CD4-positive, alpha-beta memory T cell (primary cell): ENCODE results near the gene NXNL1. TPM values are rescaled to one million over a fixed set of nuclear protein-coding genes. Genes with fewer than 3 reads are reported as not detected.

ENCODE experiments used
- CTCF ChIA-PET: fragments of 350-600 bp; sonication (Branson Sonifier 250); formaldehyde crosslinking; loops from one replicate; lab custom pipeline; 2021; ENCODE audit warnings: inconsistent platforms; ENCODE audit not compliant: partially characterized antibody; lab: Charles Lee
- POLR2A ChIA-PET: fragments of 350-600 bp; sonication (Branson Sonifier 250); formaldehyde crosslinking; loops from one replicate; lab custom pipeline; 2021; ENCODE audit not compliant: partially characterized antibody; lab: Charles Lee
- DNase-seq, 5 donors: peaks; one replicate each; pipeline versions ENCODE4 v3.0.0 to v3.0.0-alpha.2; 2020 to 2022; ENCODE audit warnings: mixed read lengths in 1 of 5
- H3K27ac ChIP-seq: one replicate; pipeline ENCODE4 v1.7.0; 2013; ENCODE audit warnings: low read depth, low read length
- H3K27me3 ChIP-seq: 2 replicates; pipeline ENCODE4 v1.7.0; 2013; ENCODE audit warnings: mild to moderate bottlenecking, low read length, moderate library complexity; ENCODE audit not compliant: insufficient read depth
- H3K36me3 ChIP-seq: 2 replicates; pipeline ENCODE4 v1.7.0; 2013; ENCODE audit warnings: mild to moderate bottlenecking, low read length, moderate library complexity; ENCODE audit not compliant: insufficient read depth
- H3K4me1 ChIP-seq: 2 replicates; pipeline ENCODE4 v1.7.0; 2013; ENCODE audit warnings: mild to moderate bottlenecking, low read length, moderate library complexity; ENCODE audit not compliant: insufficient read depth
- H3K4me3 ChIP-seq, 2 donors: one replicate each; pipeline ENCODE4 v1.7.0; 2013; ENCODE audit warnings: low read length in 2 of 2, mild to moderate bottlenecking in 1 of 2
- H3K9me3 ChIP-seq, 2 donors: one replicate each; pipeline ENCODE4 v1.7.0; 2013; ENCODE audit warnings: low read length in 2 of 2, control low read depth in 1 of 2; ENCODE audit not compliant: control insufficient read depth in 1 of 2
- H3K27ac Mint-ChIP-seq, 7 donors: one replicate each; pipeline ENCODE4 v1.8.0; 2020 to 2021; ENCODE audit warnings: mixed read lengths in 7 of 7, mild to moderate bottlenecking in 6 of 7, inconsistent platforms in 3 of 7, moderate library complexity in 3 of 7
- H3K27me3 Mint-ChIP-seq, 2 donors: one replicate each; pipeline ENCODE4 v1.8.0; 2020 to 2021; ENCODE audit warnings: mixed read lengths in 2 of 2
- H3K36me3 Mint-ChIP-seq, 2 donors: one replicate each; pipeline ENCODE4 v1.8.0; 2020 to 2021; ENCODE audit warnings: mixed read lengths in 2 of 2, inconsistent platforms in 1 of 2, mild to moderate bottlenecking in 1 of 2
- H3K4me1 Mint-ChIP-seq, 4 donors: one replicate each; pipeline ENCODE4 v1.8.0; 2020 to 2021; ENCODE audit warnings: mixed read lengths in 4 of 4, mild to moderate bottlenecking in 1 of 4
- H3K4me3 Mint-ChIP-seq, 8 donors: one replicate each; pipeline ENCODE4 v1.8.0; 2020 to 2021; ENCODE audit warnings: mixed read lengths in 8 of 8, mild to moderate bottlenecking in 7 of 8, moderate library complexity in 6 of 8, inconsistent platforms in 3 of 8
- H3K9me3 Mint-ChIP-seq, 8 donors: one replicate each; pipeline ENCODE4 v1.8.0; 2020 to 2021; ENCODE audit warnings: mixed read lengths in 8 of 8, mild to moderate bottlenecking in 5 of 8, inconsistent platforms in 3 of 8, moderate library complexity in 1 of 8
- intact Hi-C: fragments of 100-400 bp; cut with micrococcal nuclease; formaldehyde crosslinking; loops from one replicate; pipeline ENCODE4 v1.15.1; 2023
- polyA plus RNA-seq, 2 donors: library from polyadenylated mRNA; unstranded; fragments of 300-500 nt; fragmentation: Illumina TruSeq; gene quantifications; one replicate each; pipeline ENCODE4 v1.2.3, GENCODE V29; 2021
- total RNA-seq, 2 experiments: library from RNA; stranded (reverse); gene quantifications; one replicate each; pipeline ENCODE4 v1.2.3, GENCODE V29; 2021

Gene NXNL1
- total and polyA plus RNA-seq, 4 experiments from 2014 or later: not detected

- H3K4me3 Mint-ChIP-seq: no peak overlapping the region
- CTCF ChIA-PET: interaction anchor here (2.1 kb wide), 1 partner anchor 10 kb away, joined by 6 read pairs; no protein-coding TSS in a partner anchor
- no peak overlapping the region for H3K27ac Mint-ChIP-seq
These were observed 26.0 kb upstream of the NXNL1 start for GRCh38 chr19:17486545-17487240.

GRCh38 chr19:17484520-17485185 lies 23.9 kb upstream of the NXNL1 start:
- H3K27me3 ChIP-seq: no peaks in the 10 kb centered on the region
- H3K4me3 ChIP-seq: no peak overlapping the region
- POLR2A ChIA-PET: no interaction called here
- no peaks in the 10 kb centered on the region for H3K36me3 ChIP-seq
- CTCF ChIA-PET: interaction anchor here (1.2 to 1.8 kb wide), 2 partner anchors 10 to 12 kb away, joined by 4 to 8 read pairs; no protein-coding TSS in a partner anchor
- intact Hi-C loops: no loop called here
- peaks cover 23% of the 10 kb centered on the region for H3K4me1 ChIP-seq
- Mint-ChIP-seq H3K27me3 (no peaks in the 10 kb centered on the region), H3K4me3 (no peak overlapping the region), H3K36me3 (no peaks in the 10 kb centered on the region), H3K27ac (peak overlapping the region in 2 of 7 donors; percentile 47 to 68), H3K4me1 (peaks cover 17 to 28% (median 21%) of the 10 kb centered on the region in 4 donors), H3K9me3 (no peaks in the 10 kb centered on the region)
- no peak overlapping the region for H3K27ac ChIP-seq
- DNase-seq: no peak
- H3K9me3 ChIP-seq: no peaks in the 10 kb centered on the region

More at GRCh38 chr19:17486545-17487240, 26.0 kb upstream of the NXNL1 start:
- no peaks in the 10 kb centered on the region for H3K36me3 ChIP-seq
- POLR2A ChIA-PET: no interaction called here
- intact Hi-C loops: no loop called here
- Mint-ChIP-seq H3K27me3 (no peaks in the 10 kb centered on the region), H3K36me3 (no peaks in the 10 kb centered on the region), H3K4me1 (peaks cover 21 to 43% (median 33%) of the 10 kb centered on the region in 4 donors), H3K9me3 (no peaks in the 10 kb centered on the region)
- no peak for DNase-seq
- H3K27ac ChIP-seq: no peak overlapping the region
- no peaks in the 10 kb centered on the region for H3K27me3 ChIP-seq
- no peaks in the 10 kb centered on the region for H3K9me3 ChIP-seq
- no peak overlapping the region for H3K4me3 ChIP-seq
- H3K4me1 ChIP-seq: peaks cover 41% of the 10 kb centered on the region

- POLR2A ChIA-PET: no interaction called here
These were observed 22.9 kb upstream of the NXNL1 start for GRCh38 chr19:17483605-17484002.

GRCh38 chr19:17482877-17483604 lies 22.3 kb upstream of the NXNL1 start:
- Mint-ChIP-seq H3K9me3 (no peaks in the 10 kb centered on the region), H3K4me1 (peaks cover 4 to 11% (median 6%) of the 10 kb centered on the region in 4 donors), H3K27ac (peak overlapping the region in 2 of 7 donors; percentile 23 to 74), H3K27me3 (no peaks in the 10 kb centered on the region), H3K36me3 (no peaks in the 10 kb centered on the region), H3K4me3 (no peak overlapping the region)
- Histone ChIP-seq H3K4me1 (peaks cover 7% of the 10 kb centered on the region), H3K36me3 (no peaks in the 10 kb centered on the region), H3K27me3 (no peaks in the 10 kb centered on the region), H3K27ac (no peak overlapping the region), H3K4me3 (no peak overlapping the region), H3K9me3 (no peaks in the 10 kb centered on the region)
- DNase-seq: no peak
- intact Hi-C loops: no loop called here
- ChIA-PET CTCF (interaction anchor here (0.5 kb wide), 1 partner anchor 70 kb away, joined by 3 read pairs; no protein-coding TSS in a partner anchor), POLR2A (no interaction called here)

More at GRCh38 chr19:17483605-17484002, 22.9 kb upstream of the NXNL1 start:
- Mint-ChIP-seq H3K27me3 (no peaks in the 10 kb centered on the region), H3K36me3 (no peaks in the 10 kb centered on the region), H3K27ac (peak overlapping the region in 2 of 7 donors; percentile 29 to 57), H3K9me3 (no peaks in the 10 kb centered on the region), H3K4me3 (no peak overlapping the region), H3K4me1 (peaks cover 8 to 17% (median 11%) of the 10 kb centered on the region in 4 donors)
- Histone ChIP-seq H3K36me3 (no peaks in the 10 kb centered on the region), H3K9me3 (no peaks in the 10 kb centered on the region), H3K4me1 (peaks cover 13% of the 10 kb centered on the region), H3K27ac (no peak overlapping the region), H3K4me3 (no peak overlapping the region), H3K27me3 (no peaks in the 10 kb centered on the region)
- intact Hi-C loops: no loop called here
- DNase-seq: no peak
- CTCF ChIA-PET: no interaction called here

- no peaks in the 10 kb centered on the region for H3K27me3 ChIP-seq
- no peak overlapping the region for H3K27ac ChIP-seq
- H3K27ac Mint-ChIP-seq: no peak overlapping the region
- POLR2A ChIA-PET: no interaction called here
- H3K4me1 ChIP-seq: no peaks in the 10 kb centered on the region
- H3K4me3 Mint-ChIP-seq: no peak overlapping the region
- intact Hi-C loops: no loop called here
- no peak overlapping the region for H3K4me3 ChIP-seq
- DNase-seq: no peak
- H3K36me3 ChIP-seq: no peaks in the 10 kb centered on the region
- no peaks in the 10 kb centered on the region for H3K27me3 Mint-ChIP-seq
- H3K36me3 Mint-ChIP-seq: no peaks in the 10 kb centered on the region
- H3K4me1 Mint-ChIP-seq: peaks cover 0 to 6% (median 3%) of the 10 kb centered on the region in 4 donors
- no peaks in the 10 kb centered on the region for H3K9me3 ChIP-seq
- no peaks in the 10 kb centered on the region for H3K9me3 Mint-ChIP-seq
- CTCF ChIA-PET: no interaction called here
These were observed 21.3 kb upstream of the NXNL1 start for GRCh38 chr19:17481986-17482385.

- ChIA-PET CTCF (no interaction called here), POLR2A (no interaction called here)
- H3K27me3 ChIP-seq: no peaks in the 10 kb centered on the region
- no peaks in the 10 kb centered on the region for H3K9me3 Mint-ChIP-seq
- H3K9me3 ChIP-seq: no peaks in the 10 kb centered on the region
- no peak overlapping the region for H3K4me3 ChIP-seq
- no peaks in the 10 kb centered on the region for H3K4me1 ChIP-seq
- peaks cover 0 to 6% (median under 1%) of the 10 kb centered on the region in 4 donors for H3K4me1 Mint-ChIP-seq
- intact Hi-C loops: no loop called here
- DNase-seq: no peak
- H3K27ac ChIP-seq: no peak overlapping the region
- no peaks in the 10 kb centered on the region for H3K36me3 ChIP-seq
- no peaks in the 10 kb centered on the region for H3K36me3 Mint-ChIP-seq
- H3K27me3 Mint-ChIP-seq: no peaks in the 10 kb centered on the region
- no peak overlapping the region for H3K27ac Mint-ChIP-seq
- H3K4me3 Mint-ChIP-seq: no peak overlapping the region
These were observed 18.6 kb upstream of the NXNL1 start for GRCh38 chr19:17479325-17479791.
